ENCODE data around the gene TSKU.
A peak's percentile ranks its signal among the peaks of the same experiment; 100 is the strongest.
"Not testable (repeated sequence)": the region's sequence is repeated elsewhere in the genome, so short reads cannot be mapped to it uniquely, and the experiment has no call there.

The TSKU gene

GRCh38 chr11:76814414-76814813, 31.3 kb downstream of the TSKU start:
- no peak for TF ChIP-seq ZFX (IDR thresholded peaks at IDR 0.05)
- TF ChIP-seq, protein P1, sequence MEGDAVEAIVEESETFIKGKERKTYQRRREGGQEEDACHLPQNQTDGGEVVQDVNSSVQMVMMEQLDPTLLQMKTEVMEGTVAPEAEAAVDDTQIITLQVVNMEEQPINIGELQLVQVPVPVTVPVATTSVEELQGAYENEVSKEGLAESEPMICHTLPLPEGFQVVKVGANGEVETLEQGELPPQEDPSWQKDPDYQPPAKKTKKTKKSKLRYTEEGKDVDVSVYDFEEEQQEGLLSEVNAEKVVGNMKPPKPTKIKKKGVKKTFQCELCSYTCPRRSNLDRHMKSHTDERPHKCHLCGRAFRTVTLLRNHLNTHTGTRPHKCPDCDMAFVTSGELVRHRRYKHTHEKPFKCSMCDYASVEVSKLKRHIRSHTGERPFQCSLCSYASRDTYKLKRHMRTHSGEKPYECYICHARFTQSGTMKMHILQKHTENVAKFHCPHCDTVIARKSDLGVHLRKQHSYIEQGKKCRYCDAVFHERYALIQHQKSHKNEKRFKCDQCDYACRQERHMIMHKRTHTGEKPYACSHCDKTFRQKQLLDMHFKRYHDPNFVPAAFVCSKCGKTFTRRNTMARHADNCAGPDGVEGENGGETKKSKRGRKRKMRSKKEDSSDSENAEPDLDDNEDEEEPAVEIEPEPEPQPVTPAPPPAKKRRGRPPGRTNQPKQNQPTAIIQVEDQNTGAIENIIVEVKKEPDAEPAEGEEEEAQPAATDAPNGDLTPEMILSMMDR (conservative IDR thresholded peaks at IDR 0.05): no peak

GRCh38 chr11:76815678-76816077, 32.5 kb downstream of the TSKU start:
- not testable (repeated sequence) for H3K27ac ChIP-seq

More at GRCh38 chr11:76814414-76814813, 31.3 kb downstream of the TSKU start:
- no peak overlapping the region for H3K27ac ChIP-seq

GRCh38 chr11:76820184-76820566, 37.0 kb downstream of the TSKU start:
- no peak overlapping the region for H3K27ac ChIP-seq
- no peak for TF ChIP-seq ZFX (IDR thresholded peaks at IDR 0.05)
- TF ChIP-seq, protein P1 (conservative IDR thresholded peaks at IDR 0.05): no peak

DNA sequence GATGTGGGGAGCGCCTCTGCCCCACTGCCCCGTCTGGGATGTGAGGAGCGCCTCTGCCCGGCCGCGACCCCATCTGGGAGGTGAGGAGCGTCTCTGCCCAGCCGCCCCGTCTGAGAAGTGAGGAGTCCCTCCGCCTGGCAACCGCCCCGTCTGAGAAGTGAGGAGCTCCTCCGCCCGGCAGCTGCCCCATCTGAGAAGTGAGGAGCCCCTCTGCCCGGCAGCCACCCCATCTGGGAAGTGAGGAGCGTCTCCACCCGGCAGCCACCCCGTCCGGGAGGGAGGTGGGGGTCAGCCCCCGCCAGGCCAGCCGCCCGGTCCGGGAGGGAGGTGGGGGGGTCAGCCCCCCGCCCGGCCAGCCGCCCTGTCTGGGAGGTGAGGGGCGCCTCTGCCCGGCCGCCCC, 38.2 kb downstream of the TSKU start:
- H3K27ac ChIP-seq: not testable (repeated sequence)

DNA sequence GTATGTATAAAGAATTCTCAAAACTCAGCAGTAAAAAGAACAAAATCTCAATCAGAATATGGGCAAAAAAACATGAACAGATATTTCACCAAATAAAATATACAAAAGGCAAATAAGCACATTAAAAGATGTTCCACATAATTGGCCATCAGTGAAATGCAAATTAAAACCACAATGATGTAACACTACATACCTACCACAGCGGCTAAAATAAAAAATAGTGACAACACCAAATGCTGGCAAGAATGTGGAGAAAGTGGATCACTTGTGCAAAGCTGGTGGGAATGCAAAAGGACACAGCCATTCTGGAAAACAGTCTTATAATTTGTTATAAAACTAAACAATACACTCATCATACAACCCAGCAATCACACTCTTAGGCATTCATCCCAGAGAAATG, 39.2 kb downstream of the TSKU start:
- TF ChIP-seq, protein P1 (conservative IDR thresholded peaks at IDR 0.05): no peak
- TF ChIP-seq ZFX (IDR thresholded peaks at IDR 0.05): no peak

GRCh38 chr11:76823481-76824028, 40.4 kb downstream of the TSKU start:
- TF ChIP-seq ZFX (IDR thresholded peaks at IDR 0.05): no peak
- TF ChIP-seq, protein P1 (conservative IDR thresholded peaks at IDR 0.05): no peak
- H3K27ac ChIP-seq: no peak overlapping the region

More for the DNA sequence above, 39.2 kb downstream of the TSKU start:
- H3K27ac ChIP-seq: no peak overlapping the region

- TF ChIP-seq, protein P1 (conservative IDR thresholded peaks at IDR 0.05): no peak
- TF ChIP-seq ZFX (IDR thresholded peaks at IDR 0.05): no peak
- H3K27ac ChIP-seq: peak overlapping the region; percentile 26; the same call in 1 of the 2 replicates
These were observed 41.2 kb downstream of the TSKU start for GRCh38 chr11:76824083-76824939.

DNA sequence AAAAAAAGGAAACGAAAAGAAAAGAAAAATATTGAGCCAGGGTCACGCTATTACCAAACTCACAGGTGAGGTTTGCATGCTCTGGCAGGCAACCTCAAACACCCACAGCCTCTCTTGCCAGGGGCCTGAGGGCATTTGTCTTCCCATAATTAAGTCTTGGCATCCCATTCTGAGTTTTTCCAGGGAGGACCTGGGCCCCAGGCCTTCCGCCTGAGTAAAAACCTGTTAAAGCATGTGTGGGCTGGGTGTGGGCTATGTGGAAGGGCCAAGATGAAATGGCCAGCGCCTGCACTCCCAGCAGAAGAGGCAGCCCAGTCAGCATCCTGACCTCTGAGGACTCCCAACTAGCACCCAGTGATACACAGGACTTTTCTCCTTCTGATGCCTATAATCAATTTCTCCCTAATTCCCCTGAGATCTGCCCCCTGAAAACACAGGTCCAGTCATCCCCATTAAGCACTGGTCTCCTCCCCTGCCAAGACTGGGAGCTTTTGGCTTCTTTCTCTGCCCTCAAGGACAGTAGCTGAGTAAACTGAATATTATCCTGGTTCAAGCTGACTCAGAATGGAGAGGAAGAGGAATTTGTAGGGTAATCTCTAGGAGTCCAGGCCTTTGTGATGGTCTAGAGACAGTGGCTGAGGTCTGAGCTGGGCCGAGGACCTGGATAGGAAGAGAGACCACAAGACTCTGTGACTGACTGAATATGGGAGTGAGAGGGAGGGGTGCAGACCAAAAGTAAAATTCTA, 42.0 kb downstream of the TSKU start:
- H3K27ac ChIP-seq: peak overlapping the region; percentile 26
- TF ChIP-seq, protein P1 (conservative IDR thresholded peaks at IDR 0.05): no peak
- no peak for TF ChIP-seq ZFX (IDR thresholded peaks at IDR 0.05)
